ENCODE measurements around the gene B3GNT8. TPM values are rescaled to one million over a fixed set of nuclear protein-coding genes. Genes with fewer than 3 reads are reported as not detected.
"Not testable (repeated sequence)": the region's sequence is repeated elsewhere in the genome, so short reads cannot be mapped to it uniquely, and the experiment has no call there.

The B3GNT8 gene
- total RNA-seq, 8 experiments from 2014 or later, result 0.50 to 3.1 (median 1.4) TPM

- ATAC-seq (replicated peaks in 6 of 8), result no peak
- Histone ChIP-seq H3K4me1 (replicated peaks in 1 of 2) (no peaks in the 10 kb centered on the region), H3K27ac (no peak overlapping the region), H3K4me3 (no peak overlapping the region)
- in situ Hi-C loops (cut with MboI; ENCODE audit: low pct_unique_long_range_greater_than_20kb in 2 of 9, low sequenced_read_pairs in 9 of 9, unreplicated experiment in 9 of 9), result loop anchor here in 3 of 9 experiments (10.0 to 25.0 kb wide), 2 partner anchors 117 to 119 kb away; no protein-coding TSS in a partner anchor
- 20 to 80% (median 25%) methylated on average over 1 to 3 of the region's 5 CpGs; no CpG with 5 or more reads in 6 of the 10 experiments for WGBS, 10 experiments
Observed at GRCh38 chr19:41445575-41445974, 18.4 kb upstream of the B3GNT8 start.

GRCh38 chr19:41443813-41444455 lies 16.8 kb upstream of the B3GNT8 start:
- no peak for ATAC-seq (replicated peaks in 6 of 8)
- WGBS, 10 experiments, result 6 to 100% (median 57%) methylated on average over 1 to 5 of the region's 6 CpGs; no CpG with 5 or more reads in 2 of the 10 experiments
- in situ Hi-C loops (cut with MboI; ENCODE audit: low pct_unique_long_range_greater_than_20kb in 2 of 9, low sequenced_read_pairs in 9 of 9, unreplicated experiment in 9 of 9), result loop anchor here in 3 of 9 experiments (10.0 to 25.0 kb wide), 2 partner anchors 118 to 121 kb away; no protein-coding TSS in a partner anchor
- no peak overlapping the region for H3K4me3 ChIP-seq
- H3K27ac ChIP-seq, result no peak overlapping the region
- H3K4me1 ChIP-seq (replicated peaks in 1 of 2), result peaks cover 0 to 3% of the 10 kb centered on the region in 2 donors

GRCh38 chr19:41442473-41443355 lies 15.5 kb upstream of the B3GNT8 start, which contains the start of gene ERICH4:
ERICH4 (plus strand) TSS chr19:41443156; CDS start chr19:41443170, 14 bp downstream.
- no peak for ATAC-seq (replicated peaks in 6 of 8)

GRCh38 chr19:41441321-41441945 lies 14.3 kb upstream of the B3GNT8 start:
- in situ Hi-C loops (cut with MboI; ENCODE audit: low pct_unique_long_range_greater_than_20kb in 2 of 9, low sequenced_read_pairs in 9 of 9, unreplicated experiment in 9 of 9), result loop anchor here in 3 of 9 experiments (10.0 to 25.0 kb wide), 2 partner anchors 121 to 123 kb away; no protein-coding TSS in a partner anchor
- H3K4me3 ChIP-seq, result no peak overlapping the region
- no peak overlapping the region for H3K27ac ChIP-seq
- WGBS, 10 experiments, result 0 to 100% (median 72%) methylated on average over 1 to 8 of the region's 15 CpGs; no CpG with 5 or more reads in 3 of the 10 experiments
- ATAC-seq (replicated peaks in 6 of 8), result no peak
- H3K4me1 ChIP-seq (replicated peaks in 1 of 2), result peaks cover 5 to 8% of the 10 kb centered on the region in 2 donors

More at GRCh38 chr19:41442473-41443355, 15.5 kb upstream of the B3GNT8 start, which contains the start of gene ERICH4:
- 40 to 100% (median 65%) methylated on average over 1 to 2 of the region's 7 CpGs; no CpG with 5 or more reads in 4 of the 10 experiments for WGBS, 10 experiments
- H3K27ac ChIP-seq, result no peak within 1 kb of the TSS
- peaks cover 5 to 8% of the 10 kb centered on the region in 2 donors for H3K4me1 ChIP-seq (replicated peaks in 1 of 2)
- in situ Hi-C loops (cut with MboI; ENCODE audit: low pct_unique_long_range_greater_than_20kb in 2 of 9, low sequenced_read_pairs in 9 of 9, unreplicated experiment in 9 of 9), result loop anchor here in 3 of 9 experiments (10.0 to 25.0 kb wide), 2 partner anchors 120 to 122 kb away; no protein-coding TSS in a partner anchor
- no peak within 1 kb of the TSS for H3K4me3 ChIP-seq

- Histone ChIP-seq H3K4me1 (replicated peaks in 1 of 2) (peaks cover 5 to 8% of the 10 kb centered on the region in 2 donors), H3K4me3 (peak within 1 kb of the TSS; percentile 78 to 99 (median 92)), H3K27ac (peak within 1 kb of the TSS; percentile 94)
- in situ Hi-C loops (cut with MboI; ENCODE audit: low pct_unique_long_range_greater_than_20kb in 2 of 9, low sequenced_read_pairs in 9 of 9, unreplicated experiment in 9 of 9), result loop anchor here in 3 of 9 experiments (10.0 to 25.0 kb wide), 2 partner anchors 123 to 125 kb away; no protein-coding TSS in a partner anchor
- ATAC-seq (replicated peaks in 6 of 8), result peak; percentile 98 to 99 (median 99)
- 0 to 9% (median 2%) methylated on average over 3 to 19 of the region's 40 CpGs for WGBS, 10 experiments
Observed at GRCh38 chr19:41439441-41440222, 12.5 kb upstream of the B3GNT8 start, which contains the start of gene DMAC2. DMAC2 (minus strand) TSS chr19:41439912; CDS start chr19:41439899, 13 bp downstream.

GRCh38 chr19:41437944-41438574 lies 10.9 kb upstream of the B3GNT8 start:
- Histone ChIP-seq H3K4me1 (replicated peaks in 1 of 2) (peaks cover 5 to 8% of the 10 kb centered on the region in 2 donors), H3K27ac (no peak overlapping the region), H3K4me3 (no peak overlapping the region)
- in situ Hi-C loops (cut with MboI; ENCODE audit: low pct_unique_long_range_greater_than_20kb in 2 of 9, low sequenced_read_pairs in 9 of 9, unreplicated experiment in 9 of 9), result loop anchor here in 1 of 9 experiments (25.0 kb wide), 1 partner anchor 124 kb away; no protein-coding TSS in a partner anchor
- 85 to 100% (median 100%) methylated on average over 1 to 6 of the region's 7 CpGs; no CpG with 5 or more reads in 6 of the 10 experiments for WGBS, 10 experiments
- ATAC-seq (replicated peaks in 6 of 8), result no peak

GRCh38 chr19:41436674-41436951 lies 9.4 kb upstream of the B3GNT8 start:
- no peak overlapping the region for H3K4me3 ChIP-seq
- no peak for ATAC-seq (replicated peaks in 6 of 8)
- no peak overlapping the region for H3K27ac ChIP-seq
- H3K4me1 ChIP-seq (replicated peaks in 1 of 2), result peaks cover 5 to 8% of the 10 kb centered on the region in 2 donors
- in situ Hi-C loops (cut with MboI; ENCODE audit: low pct_unique_long_range_greater_than_20kb in 2 of 9, low sequenced_read_pairs in 9 of 9, unreplicated experiment in 9 of 9), result loop anchor here in 1 of 9 experiments (25.0 kb wide), 1 partner anchor 126 kb away; no protein-coding TSS in a partner anchor

- WGBS, 10 experiments, result 67 to 100% (median 93%) methylated on average over 2 to 11 of the region's 19 CpGs; no CpG with 5 or more reads in 4 of the 10 experiments
- Histone ChIP-seq H3K4me3 (no peak overlapping the region), H3K27ac (no peak overlapping the region), H3K4me1 (replicated peaks in 1 of 2) (peaks cover 5 to 8% of the 10 kb centered on the region in 2 donors)
- in situ Hi-C loops (cut with MboI; ENCODE audit: low pct_unique_long_range_greater_than_20kb in 2 of 9, low sequenced_read_pairs in 9 of 9, unreplicated experiment in 9 of 9), result loop anchor here in 1 of 9 experiments (25.0 kb wide), 1 partner anchor 126 kb away; no protein-coding TSS in a partner anchor
- ATAC-seq (replicated peaks in 6 of 8), result no peak
Observed at GRCh38 chr19:41435936-41436673, 8.9 kb upstream of the B3GNT8 start.

GRCh38 chr19:41435376-41435775 lies 8.2 kb upstream of the B3GNT8 start:
- H3K4me3 ChIP-seq; H3K4me1 ChIP-seq (replicated peaks in 1 of 2); ATAC-seq (replicated peaks in 6 of 8); H3K27ac ChIP-seq: not testable (repeated sequence)
- in situ Hi-C loops (cut with MboI; ENCODE audit: low pct_unique_long_range_greater_than_20kb in 2 of 9, low sequenced_read_pairs in 9 of 9, unreplicated experiment in 9 of 9), result loop anchor here in 1 of 9 experiments (25.0 kb wide), 1 partner anchor 127 kb away; no protein-coding TSS in a partner anchor
- 85 to 100% (median 94%) methylated on average over 3 to 9 of the region's 11 CpGs; no CpG with 5 or more reads in 7 of the 10 experiments for WGBS, 10 experiments

GRCh38 chr19:41434450-41434849 lies 7.3 kb upstream of the B3GNT8 start:
- no peak for ATAC-seq (replicated peaks in 6 of 8)
- Histone ChIP-seq H3K4me1 (replicated peaks in 1 of 2) (peaks cover 5% of the 10 kb centered on the region in 2 donors), H3K4me3 (no peak overlapping the region), H3K27ac (no peak overlapping the region)
- in situ Hi-C loops (cut with MboI; ENCODE audit: low pct_unique_long_range_greater_than_20kb in 2 of 9, low sequenced_read_pairs in 9 of 9, unreplicated experiment in 9 of 9), result loop anchor here in 1 of 9 experiments (25.0 kb wide), 1 partner anchor 128 kb away; no protein-coding TSS in a partner anchor
- 80 to 100% (median 87%) methylated on average over 1 to 5 of the region's 5 CpGs for WGBS, 10 experiments

- in situ Hi-C loops (cut with MboI; ENCODE audit: low pct_unique_long_range_greater_than_20kb in 2 of 9, low sequenced_read_pairs in 9 of 9, unreplicated experiment in 9 of 9), result loop anchor here in 1 of 9 experiments (25.0 kb wide), 1 partner anchor 129 kb away; no protein-coding TSS in a partner anchor
Observed at GRCh38 chr19:41433171-41433570, 6.0 kb upstream of the B3GNT8 start.

More at GRCh38 chr19:41433171-41433570, 6.0 kb upstream of the B3GNT8 start:
- Histone ChIP-seq H3K4me1 (replicated peaks in 1 of 2) (peaks cover 5 to 6% of the 10 kb centered on the region in 2 donors), H3K27ac (no peak overlapping the region), H3K4me3 (no peak overlapping the region)
- 86% methylated on average over 8 of the region's 18 CpGs; no CpG with 5 or more reads in 9 of the 10 experiments for WGBS, 10 experiments
- ATAC-seq (replicated peaks in 6 of 8), result no peak

Measured in motor neuron (in vitro differentiated cells).